SU-DHL-6 (cell line): ENCODE results near the gene EXOC2.

Experiments used
- EZH2phosphoT487 ChIP-seq: fragments of 200-600 bp; sonication (generic), shearing (Covaris generic); conservative IDR thresholded peaks from 2 replicates; pipeline ENCODE4 v1.6.1; 2018; ENCODE audit warnings: mild to moderate bottlenecking, antibody characterized with exemption, low read length, moderate library complexity, mixed read lengths
- TF ChIP-seq, protein P1 (sequence below): fragments of 200-600 bp; sonication (generic); IDR thresholded peaks from one replicate; pipeline ENCODE4 v1.5.1; 2017; ENCODE audit warnings: antibody characterized with exemption, mild to moderate bottlenecking, low read length, moderate library complexity; ENCODE audit not compliant: insufficient read depth, poor library complexity, severe bottlenecking

DNA sequence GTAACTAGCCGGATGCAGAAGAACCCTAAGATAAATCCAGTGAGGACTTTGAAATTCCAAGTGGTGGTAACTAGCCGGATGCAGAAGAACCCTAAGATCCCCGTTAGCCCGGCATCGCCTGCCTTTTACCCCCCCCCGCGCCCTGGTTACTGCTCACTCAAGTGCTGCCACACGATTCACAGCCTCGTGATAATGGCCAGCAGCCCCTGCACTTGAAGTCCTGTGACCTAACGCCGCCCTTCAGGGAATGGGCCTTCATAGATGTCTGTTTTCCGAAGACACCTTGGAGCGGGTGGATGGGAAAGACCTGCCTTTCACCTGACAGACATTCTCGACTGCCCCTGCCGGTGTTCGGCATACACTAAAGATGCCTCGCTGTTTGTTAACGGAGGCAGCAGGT lies 163.9 kb downstream of the EXOC2 start:
- TF ChIP-seq, protein P1, sequence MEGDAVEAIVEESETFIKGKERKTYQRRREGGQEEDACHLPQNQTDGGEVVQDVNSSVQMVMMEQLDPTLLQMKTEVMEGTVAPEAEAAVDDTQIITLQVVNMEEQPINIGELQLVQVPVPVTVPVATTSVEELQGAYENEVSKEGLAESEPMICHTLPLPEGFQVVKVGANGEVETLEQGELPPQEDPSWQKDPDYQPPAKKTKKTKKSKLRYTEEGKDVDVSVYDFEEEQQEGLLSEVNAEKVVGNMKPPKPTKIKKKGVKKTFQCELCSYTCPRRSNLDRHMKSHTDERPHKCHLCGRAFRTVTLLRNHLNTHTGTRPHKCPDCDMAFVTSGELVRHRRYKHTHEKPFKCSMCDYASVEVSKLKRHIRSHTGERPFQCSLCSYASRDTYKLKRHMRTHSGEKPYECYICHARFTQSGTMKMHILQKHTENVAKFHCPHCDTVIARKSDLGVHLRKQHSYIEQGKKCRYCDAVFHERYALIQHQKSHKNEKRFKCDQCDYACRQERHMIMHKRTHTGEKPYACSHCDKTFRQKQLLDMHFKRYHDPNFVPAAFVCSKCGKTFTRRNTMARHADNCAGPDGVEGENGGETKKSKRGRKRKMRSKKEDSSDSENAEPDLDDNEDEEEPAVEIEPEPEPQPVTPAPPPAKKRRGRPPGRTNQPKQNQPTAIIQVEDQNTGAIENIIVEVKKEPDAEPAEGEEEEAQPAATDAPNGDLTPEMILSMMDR, result no peak
- no peak for TF ChIP-seq EZH2phosphoT487
